ENCODE measurements around the gene ALG9.
"Not testable (repeated sequence)": the region's sequence is repeated elsewhere in the genome, so short reads cannot be mapped to it uniquely, and the experiment has no call there.

ALG9 gene

GRCh38 chr11:111792955-111793500, 78.4 kb downstream of the ALG9 start:
- DNase-seq, result no peak

GRCh38 chr11:111792314-111792713, 79.1 kb downstream of the ALG9 start:
- DNase-seq, result no peak

- no peak for DNase-seq
These were observed 82.9 kb downstream of the ALG9 start for GRCh38 chr11:111788464-111788863.

GRCh38 chr11:111788051-111788450, 83.3 kb downstream of the ALG9 start:
- DNase-seq, result no peak

GRCh38 chr11:111785886-111786412, 85.4 kb downstream of the ALG9 start:
- no peak for DNase-seq

GRCh38 chr11:111785076-111785475, 86.3 kb downstream of the ALG9 start:
- no peak for DNase-seq

- DNase-seq, result not testable (repeated sequence)
These were observed 87.1 kb downstream of the ALG9 start for GRCh38 chr11:111784311-111784710.

- DNase-seq, result no peak
These were observed 89.2 kb downstream of the ALG9 start for GRCh38 chr11:111782109-111782741.

- DNase-seq, result no peak
These were observed 92.3 kb downstream of the ALG9 start for GRCh38 chr11:111779118-111779517.

GRCh38 chr11:111778047-111778558, 93.3 kb downstream of the ALG9 start:
- DNase-seq, result no peak

- DNase-seq, result no peak
These were observed 94.0 kb downstream of the ALG9 start for GRCh38 chr11:111777094-111778046.

GRCh38 chr11:111776398-111777093, 94.8 kb downstream of the ALG9 start:
- DNase-seq, result no peak

GRCh38 chr11:111774955-111775710, 96.2 kb downstream of the ALG9 start:
- DNase-seq, result no peak

GRCh38 chr11:111772535-111772934, 98.8 kb downstream of the ALG9 start:
- no peak for DNase-seq

- not testable (repeated sequence) for DNase-seq
These were observed 100.2 kb downstream of the ALG9 start for GRCh38 chr11:111771205-111771604.

- DNase-seq, result no peak
These were observed 100.7 kb downstream of the ALG9 start for GRCh38 chr11:111770581-111771134.

GRCh38 chr11:111766834-111767142, 104.6 kb downstream of the ALG9 start:
- no peak for DNase-seq

- peak; percentile 95 for DNase-seq
These were observed 105.2 kb downstream of the ALG9 start, which contains the start of gene PPP2R1B for GRCh38 chr11:111765984-111766833. PPP2R1B (minus strand) TSS chr11:111766389; CDS start chr11:111766361, 28 bp downstream.

- no peak for DNase-seq
These were observed 105.9 kb downstream of the ALG9 start for GRCh38 chr11:111765320-111765983.

- no peak for DNase-seq
These were observed 106.8 kb downstream of the ALG9 start for GRCh38 chr11:111764621-111765020.

Measured in right forelimb (tissue), 1 donor.